Measurements from ENCODE around the gene PPP1R3C. TPM values are rescaled to one million over a fixed set of nuclear protein-coding genes. Genes with fewer than 3 reads are reported as not detected.

Gene PPP1R3C
- total and polyA plus RNA-seq, 2 donors (not counting 3 experiments of a cell fraction or from before 2014, with no cell fraction given) = 1.6 to 2.0 TPM

DNA sequence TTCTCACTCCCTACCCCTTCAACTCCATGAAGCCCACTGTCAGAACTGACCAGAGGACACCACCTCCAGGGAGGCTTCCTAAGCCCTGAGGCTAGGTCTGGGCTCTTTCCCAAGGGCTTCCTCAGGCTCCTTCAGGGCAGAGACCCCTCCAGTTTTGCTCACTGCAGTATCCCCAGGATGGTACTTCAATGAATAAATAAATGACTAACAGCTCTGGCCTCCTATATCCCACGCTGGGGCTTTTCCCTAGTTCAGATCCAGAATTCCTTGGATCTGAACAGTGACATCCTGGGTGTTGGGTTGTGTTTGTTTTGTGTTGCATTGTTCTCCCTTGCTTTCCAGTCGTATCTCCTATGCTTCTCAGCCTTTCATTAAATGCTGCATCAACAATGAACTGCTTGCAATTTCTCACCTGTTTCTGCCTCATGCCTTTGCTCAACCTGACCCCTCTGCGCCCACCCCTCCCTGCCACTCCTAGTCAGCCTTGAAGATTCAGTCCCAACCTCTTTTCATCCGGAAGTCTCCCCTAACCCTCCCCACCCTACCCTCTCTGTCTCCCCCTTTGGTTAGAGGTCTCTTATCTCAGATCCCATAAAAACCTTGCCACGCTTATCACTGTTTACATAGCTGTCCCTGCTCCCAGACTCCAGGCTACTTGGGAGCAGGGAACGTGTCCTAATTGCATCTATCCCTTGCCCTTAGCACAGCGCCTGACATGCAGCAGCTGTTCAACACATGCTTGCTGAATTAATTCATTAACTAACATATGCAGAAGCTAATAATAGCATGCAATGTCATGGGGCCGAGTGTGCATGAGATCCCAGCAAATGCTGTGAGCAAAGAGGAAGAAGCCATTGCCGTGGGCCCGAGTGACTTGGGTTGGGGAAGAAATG, 41.7 kb downstream of the PPP1R3C start:
- Histone ChIP-seq H2AFZ (ENCODE audit: low read depth, low read length) (peak overlapping the region; percentile 32), H3K27me3 (ENCODE audit: control insufficient read depth in 2 of 2, insufficient read depth in 2 of 2, low read length in 2 of 2) (peaks cover 0 to 3% of the 10 kb centered on the region in 2 experiments), H3K9me1 (replicated peaks; ENCODE audit: control insufficient read depth, extremely low read depth, insufficient read depth, low read length) (no peaks in the 10 kb centered on the region), H3K36me3 (ENCODE audit: control insufficient read depth in 2 of 2, extremely low read depth in 1 of 2, insufficient read depth in 2 of 2, low read length in 2 of 2) (no peaks in the 10 kb centered on the region), H3K27ac (ENCODE audit: insufficient read depth, low read depth, low read length) (peak overlapping the region; percentile 6), H4K20me1 (replicated peaks; ENCODE audit: control insufficient read depth, extremely low read depth, insufficient read depth, low read length) (no peaks in the 10 kb centered on the region), H3K79me2 (ENCODE audit: control insufficient read depth, insufficient read depth, low read length) (no peaks in the 10 kb centered on the region), H3K9me3 (replicated peaks; ENCODE audit: control insufficient read depth, insufficient read depth, low read length) (no peaks in the 10 kb centered on the region), H3K9ac (replicated peaks; ENCODE audit: extremely low read depth, insufficient read depth, low read length) (no peak overlapping the region), H3K4me2 (ENCODE audit: insufficient read depth, low read length) (no peak overlapping the region), H3K4me3 (replicated peaks in 1 of 3; ENCODE audit: insufficient read depth in 1 of 3, low read depth in 1 of 3, low read length in 3 of 3) (no peak overlapping the region), H3K4me1 (ENCODE audit: control insufficient read depth, extremely low read depth, insufficient read depth, low read length) (peaks cover 39% of the 10 kb centered on the region)
- dilution Hi-C loops (cut with MboI; ENCODE audit: extremely low pct_ligation_motif_present, low sequenced_read_pairs) = no loop called here
- CTCF ChIA-PET = interaction anchor here (0.7 to 2.1 kb wide), 3 partner anchors 14 to 45 kb away, joined by 3 to 7 read pairs (median 4); no protein-coding TSS in a partner anchor
- BruUV-seq (replicated peaks) = no TSS peak
- DNase-seq (ENCODE audit: low read depth, low spot score) (peak; percentile 95), FAIRE-seq (peak; percentile 79)
- POLR2A ChIA-PET = no interaction called here
- intact Hi-C loops (cut with micrococcal nuclease) = loop anchor here (2.0 kb wide), 1 partner anchor 42 kb away; the partner anchor contains the start of gene PPP1R3C
- TF ChIP-seq POLR2AphosphoS5 (IDR thresholded peaks at IDR 0.05; ENCODE audit: insufficient read depth, low read depth, low read length) (peak; percentile 33), JUN (IDR thresholded peaks at IDR 0.05; ENCODE audit: borderline replicate concordance, insufficient read depth, insufficient read length, low read depth) (no peak), FOS (IDR thresholded peaks at IDR 0.05; ENCODE audit: borderline replicate concordance, insufficient read depth, low read length) (no peak), GATA2 (IDR thresholded peaks at IDR 0.05; ENCODE audit: insufficient read depth, insufficient read length, low read depth, low read length) (peak; percentile 65)
- TF ChIP-seq, protein P1, sequence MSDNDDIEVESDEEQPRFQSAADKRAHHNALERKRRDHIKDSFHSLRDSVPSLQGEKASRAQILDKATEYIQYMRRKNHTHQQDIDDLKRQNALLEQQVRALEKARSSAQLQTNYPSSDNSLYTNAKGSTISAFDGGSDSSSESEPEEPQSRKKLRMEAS (IDR thresholded peaks at IDR 0.05; ENCODE audit: insufficient read depth, insufficient read length) = peak; percentile 24

All from endothelial cell of umbilical vein (primary cell).